Muscle layer of duodenum (tissue), 2 donors: Measurements from ENCODE around the gene CBLN3.
"Not testable (repeated sequence)": the region's sequence is repeated elsewhere in the genome, so short reads cannot be mapped to it uniquely, and the experiment has no call there.

Experiments used
- H3K27ac ChIP-seq: one replicate; pipeline ENCODE4 v1.7.0; 2013; ENCODE audit warnings: mild to moderate bottlenecking, low read length
- H3K27me3 ChIP-seq: one replicate; pipeline ENCODE4 v1.7.0; 2013; ENCODE audit warnings: low read depth, mild to moderate bottlenecking, control low read depth, low read length
- H3K36me3 ChIP-seq, 2 donors: one replicate each; pipeline ENCODE4 v1.7.0; 2013; ENCODE audit warnings: low read length in 2 of 2, control low read depth in 1 of 2, mild to moderate bottlenecking in 1 of 2; ENCODE audit not compliant: insufficient read depth in 2 of 2, control insufficient read depth in 1 of 2
- H3K4me1 ChIP-seq, 2 donors: one replicate each; pipeline ENCODE4 v1.7.0; 2013; ENCODE audit warnings: low read length in 2 of 2, mild to moderate bottlenecking in 2 of 2, control low read depth in 1 of 2, moderate library complexity in 1 of 2; ENCODE audit not compliant: insufficient read depth in 2 of 2, control insufficient read depth in 1 of 2
- H3K4me3 ChIP-seq, 2 donors: one replicate each; pipeline ENCODE4 v1.7.0; 2013; ENCODE audit warnings: low read length in 2 of 2, low read depth in 1 of 2, mild to moderate bottlenecking in 1 of 2
- H3K9me3 ChIP-seq, 2 donors: one replicate each; pipeline ENCODE4 v1.7.0; 2013; ENCODE audit warnings: low read length in 2 of 2, control low read depth in 1 of 2, mild to moderate bottlenecking in 1 of 2; ENCODE audit not compliant: control insufficient read depth in 1 of 2
- donor health status: healthy.

CBLN3 gene

DNA sequence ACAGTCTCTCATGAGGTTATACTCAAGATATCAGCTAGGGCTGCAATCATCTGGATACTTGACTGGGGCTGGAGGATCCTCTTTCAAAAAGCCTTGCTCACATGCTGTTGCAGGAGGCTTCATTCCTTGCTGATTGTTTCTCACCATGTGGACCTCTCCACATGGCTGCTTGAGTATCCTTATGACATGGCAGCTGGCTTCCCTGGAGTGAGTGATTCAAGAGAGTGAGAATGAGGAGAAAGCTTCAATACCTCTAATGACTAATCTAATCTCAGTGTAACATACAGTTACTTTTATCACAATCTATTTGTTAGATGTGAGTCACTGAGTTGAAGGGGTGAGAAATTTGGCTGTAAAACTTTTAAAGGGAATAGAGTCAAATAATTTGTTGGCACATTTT is 27.5 kb upstream of the CBLN3 start:
- Histone ChIP-seq H3K27ac (no peak overlapping the region), H3K4me3 (no peak overlapping the region), H3K36me3 (peaks cover 0 to 4% of the 10 kb centered on the region in 2 donors), H3K4me1 (no peaks in the 10 kb centered on the region), H3K27me3 (no peaks in the 10 kb centered on the region), H3K9me3 (no peaks in the 10 kb centered on the region)

DNA sequence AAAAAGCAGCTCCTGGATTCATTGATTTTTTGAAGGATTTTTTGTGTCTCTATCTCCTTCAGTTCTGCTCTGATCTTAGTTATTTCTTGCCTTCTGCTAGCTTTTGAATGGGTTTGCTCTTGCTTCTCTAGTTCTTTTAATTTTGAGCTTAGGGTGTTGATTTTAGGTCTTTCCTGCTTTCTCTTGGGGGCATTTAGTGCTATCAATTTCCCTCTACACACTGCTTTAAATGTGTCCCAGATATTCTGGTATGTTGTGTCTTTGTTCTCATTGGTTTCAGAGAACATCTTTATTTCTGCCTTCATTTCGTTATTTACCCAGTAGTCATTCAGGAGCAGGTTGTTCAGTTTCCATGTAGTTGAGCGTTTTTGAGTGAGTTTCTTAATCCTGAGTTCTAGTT is 21.4 kb upstream of the CBLN3 start:
- not testable (repeated sequence) for H3K36me3 ChIP-seq

DNA sequence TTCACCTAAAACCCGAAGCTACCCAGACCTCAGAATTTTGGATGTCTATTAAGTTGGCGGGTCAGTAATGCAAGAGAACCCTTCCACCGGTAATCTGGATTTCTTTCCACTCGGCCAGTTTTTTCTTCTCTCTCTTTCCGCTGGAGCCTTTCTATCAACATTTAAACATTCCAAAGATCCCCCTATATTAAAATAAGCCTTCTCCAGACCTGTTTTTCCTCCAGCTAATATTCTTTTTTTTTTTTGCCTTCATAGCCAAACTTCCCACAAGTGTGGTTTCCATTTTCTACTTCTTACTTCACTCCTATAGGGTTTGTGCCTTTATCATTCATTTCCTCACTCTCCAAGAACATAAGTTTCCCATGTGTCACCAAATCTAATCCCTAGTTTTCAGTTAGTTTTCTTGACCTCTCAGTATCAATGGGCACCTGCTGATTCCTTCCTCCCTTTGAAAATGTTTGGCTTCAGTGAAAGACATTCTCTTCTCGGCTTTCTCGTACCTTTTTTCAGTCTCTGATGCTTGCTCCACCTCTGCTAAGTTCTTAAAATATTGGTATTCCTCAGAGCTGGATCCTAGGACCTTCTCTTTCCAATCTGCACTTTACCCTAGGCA is 13.7 kb upstream of the CBLN3 start:
- no peaks in the 10 kb centered on the region for H3K9me3 ChIP-seq
- H3K27me3 ChIP-seq, result no peaks in the 10 kb centered on the region
- H3K36me3 ChIP-seq, result peaks cover 29 to 31% of the 10 kb centered on the region in 2 donors
- H3K4me1 ChIP-seq, result peaks cover 8 to 26% of the 10 kb centered on the region in 2 donors
- H3K27ac ChIP-seq, result peak overlapping the region; percentile 99
- peak overlapping the region; percentile 71 to 88 for H3K4me3 ChIP-seq

More for the DNA sequence above, 21.4 kb upstream of the CBLN3 start:
- H3K27ac ChIP-seq, H3K9me3 ChIP-seq, H3K4me1 ChIP-seq, H3K27me3 ChIP-seq, H3K4me3 ChIP-seq: not testable (repeated sequence)

DNA sequence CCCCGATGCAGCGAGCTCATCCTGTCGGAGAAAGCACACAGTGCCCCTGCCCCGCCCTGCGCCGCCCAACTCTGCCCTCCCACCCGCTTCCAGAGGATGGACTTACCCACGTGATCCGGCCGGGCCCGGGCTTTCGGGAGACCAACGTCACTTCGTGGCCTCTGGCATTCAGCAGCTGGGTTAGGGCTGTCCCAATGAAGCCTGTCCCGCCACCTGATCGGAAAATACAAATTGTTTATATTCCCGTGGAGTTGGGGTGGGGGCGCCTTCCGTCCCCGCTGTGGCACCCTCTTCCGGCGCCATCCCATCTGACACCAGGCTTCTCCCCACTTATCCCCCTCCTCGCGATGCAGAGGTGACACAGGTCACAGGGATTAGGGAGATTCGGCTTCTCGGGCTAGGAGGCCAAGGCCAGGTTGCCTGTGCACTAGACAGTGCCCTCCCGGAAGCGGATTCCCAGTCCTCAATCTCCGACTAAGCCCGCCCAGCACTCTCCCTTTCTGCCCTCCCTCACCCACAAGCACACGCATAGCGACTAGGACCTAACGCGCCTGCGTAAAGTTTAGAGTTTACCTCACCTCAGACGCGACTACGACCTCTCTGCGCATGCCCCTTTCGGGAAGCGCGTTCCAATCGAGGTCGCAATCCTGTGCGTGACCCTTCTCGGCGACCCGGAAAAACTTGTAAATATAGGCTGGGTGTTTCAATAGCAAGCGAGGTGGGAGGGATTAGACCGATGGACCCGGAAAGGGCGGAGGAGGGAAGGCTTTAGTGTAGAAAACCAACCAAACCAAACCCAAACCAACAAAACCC is 13.0 kb upstream of the CBLN3 start, which contains the start of gene SDR39U1:
Gene SDR39U1, minus strand, starts transcription at position 537 of the 813 bp plus-strand sequence. Its CDS starts 7 bp downstream, at position 530.
- no peaks in the 10 kb centered on the region for H3K9me3 ChIP-seq
- peaks cover 32 to 38% of the 10 kb centered on the region in 2 donors for H3K36me3 ChIP-seq
- peaks cover 8 to 33% of the 10 kb centered on the region in 2 donors for H3K4me1 ChIP-seq
- H3K4me3 ChIP-seq, result peak within 1 kb of the TSS; percentile 71 to 88
- no peaks in the 10 kb centered on the region for H3K27me3 ChIP-seq
- peak within 1 kb of the TSS; percentile 99 for H3K27ac ChIP-seq

DNA sequence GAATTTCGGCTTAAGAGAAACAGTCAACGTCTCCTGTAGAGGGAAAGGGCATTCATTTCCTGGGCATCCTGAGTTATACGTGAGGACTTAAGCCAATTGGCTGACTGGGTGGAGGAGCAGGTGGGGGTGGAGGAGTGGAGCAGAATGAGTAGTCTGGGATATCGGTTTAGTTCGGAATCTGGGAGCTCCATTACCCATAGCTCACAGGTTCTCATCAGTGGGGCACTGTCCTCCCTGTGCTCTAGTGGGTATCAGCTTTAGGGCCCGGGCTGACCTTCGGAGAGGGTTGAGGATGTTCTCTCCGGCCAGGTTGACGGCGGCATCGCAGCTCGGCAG is 12.4 kb upstream of the CBLN3 start:
- H3K36me3 ChIP-seq, result peaks cover 33 to 43% of the 10 kb centered on the region in 2 donors
- H3K9me3 ChIP-seq, result no peaks in the 10 kb centered on the region
- H3K4me1 ChIP-seq, result peaks cover 8 to 39% of the 10 kb centered on the region in 2 donors

DNA sequence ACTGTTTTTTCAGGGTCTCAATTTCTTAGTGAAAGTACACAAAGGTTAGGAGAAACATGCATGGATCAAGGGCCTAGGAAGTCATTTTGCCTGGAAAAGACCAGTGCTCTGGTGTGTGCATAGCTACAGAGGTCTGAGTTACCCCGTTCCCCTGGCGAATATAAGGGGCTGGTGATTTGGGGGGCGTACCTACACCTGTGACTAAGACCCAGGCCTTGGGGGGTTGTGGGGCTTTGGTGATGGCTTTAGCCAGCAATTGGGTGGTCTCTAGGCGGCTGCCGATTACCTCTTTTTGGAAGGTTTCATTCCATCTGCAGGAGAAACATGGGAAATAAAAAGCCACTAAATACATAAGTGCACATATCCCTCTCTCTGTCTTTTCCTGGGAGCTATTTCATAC is 12.0 kb upstream of the CBLN3 start:
- H3K9me3 ChIP-seq, result no peaks in the 10 kb centered on the region
- no peaks in the 10 kb centered on the region for H3K27me3 ChIP-seq
- H3K4me3 ChIP-seq, result peak overlapping the region; percentile 71 to 88
- peak overlapping the region; percentile 99 for H3K27ac ChIP-seq
- peaks cover 37 to 47% of the 10 kb centered on the region in 2 donors for H3K36me3 ChIP-seq
- peaks cover 8 to 43% of the 10 kb centered on the region in 2 donors for H3K4me1 ChIP-seq

More for the DNA sequence above, 12.4 kb upstream of the CBLN3 start:
- no peaks in the 10 kb centered on the region for H3K27me3 ChIP-seq
- H3K4me3 ChIP-seq, result peak overlapping the region; percentile 71 to 88
- H3K27ac ChIP-seq, result peak overlapping the region; percentile 99

DNA sequence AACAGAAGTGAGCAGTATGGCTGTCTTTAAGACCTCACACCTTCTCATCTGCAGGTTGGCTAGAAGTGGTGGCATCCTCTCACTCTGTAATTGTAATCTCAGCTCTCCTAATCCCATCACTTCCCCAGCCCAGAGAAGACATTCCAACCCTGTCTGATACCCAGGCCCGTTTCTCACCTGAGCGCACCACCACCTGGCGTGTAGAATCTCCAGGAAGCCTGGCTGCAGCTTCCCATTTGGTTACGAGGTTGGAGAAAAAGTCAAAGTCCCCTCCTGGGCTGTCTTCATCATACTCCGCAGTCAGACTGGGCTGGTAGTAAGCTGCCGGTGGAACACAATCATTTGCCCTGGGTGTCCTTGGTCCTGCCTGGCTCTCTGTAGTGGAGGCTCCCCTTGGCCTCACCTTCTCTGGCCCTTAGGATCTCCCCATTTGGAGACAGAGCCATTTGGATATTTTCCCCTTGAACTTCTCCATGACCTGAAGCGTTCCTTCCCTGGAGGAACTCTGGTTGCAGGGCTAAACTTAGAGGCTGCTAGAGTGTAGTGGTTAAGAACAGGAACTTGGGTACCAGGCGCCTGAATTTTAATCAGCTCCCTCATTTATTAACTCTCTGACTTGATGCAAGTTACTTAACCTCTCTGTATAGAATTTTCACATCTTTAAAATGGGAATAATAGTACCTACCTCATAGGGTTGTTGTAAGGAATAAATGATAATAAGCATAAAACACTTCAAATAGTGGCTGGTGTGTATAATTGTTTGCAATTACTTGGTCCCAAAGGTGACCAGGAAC is 11.3 kb upstream of the CBLN3 start:
- Histone ChIP-seq H3K36me3 (peaks cover 44 to 54% of the 10 kb centered on the region in 2 donors), H3K27ac (peak overlapping the region; percentile 99), H3K4me1 (peaks cover 8 to 50% of the 10 kb centered on the region in 2 donors)

DNA sequence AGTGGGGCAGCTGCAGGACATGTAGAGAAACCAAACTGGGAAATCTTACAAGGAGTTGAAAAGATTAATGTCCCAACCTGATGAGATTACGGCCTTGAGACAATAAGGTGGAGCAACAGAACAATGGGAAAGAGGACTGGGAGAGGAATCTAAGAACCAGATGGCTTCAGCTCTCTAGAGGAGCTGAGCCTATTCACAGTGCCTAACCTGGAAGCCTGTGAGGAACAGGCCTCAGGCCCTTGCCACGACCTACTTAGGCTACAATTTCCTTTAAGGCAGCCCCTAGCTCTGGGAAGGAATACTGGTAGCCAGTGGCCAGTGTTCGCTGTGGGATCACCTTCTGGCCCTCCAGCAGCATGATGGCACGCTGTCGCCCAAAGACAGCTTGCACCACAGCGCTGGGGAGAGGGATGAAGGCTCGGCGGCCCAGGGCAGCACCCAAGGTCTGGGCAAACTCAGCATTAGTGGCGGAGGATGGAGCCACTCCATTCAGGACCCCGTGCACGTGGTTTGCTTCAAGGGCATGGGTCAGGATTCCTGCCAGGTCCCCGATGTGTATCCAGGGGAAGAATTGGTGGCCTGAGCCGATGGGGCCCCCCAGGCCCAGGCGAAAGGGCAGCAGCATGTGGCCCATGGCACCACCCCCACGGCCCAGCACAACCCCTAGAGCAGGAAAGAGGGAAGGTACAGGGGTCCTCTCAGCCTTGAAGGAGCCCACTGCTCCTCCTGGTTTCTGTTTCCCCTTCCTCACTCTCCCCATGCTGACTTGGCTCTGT is 10.6 kb upstream of the CBLN3 start:
- Histone ChIP-seq H3K4me1 (peaks cover 8 to 50% of the 10 kb centered on the region in 2 donors), H3K9me3 (no peaks in the 10 kb centered on the region), H3K27ac (no peak overlapping the region), H3K4me3 (no peak overlapping the region), H3K27me3 (no peaks in the 10 kb centered on the region), H3K36me3 (peaks cover 49 to 55% of the 10 kb centered on the region in 2 donors)

More for the DNA sequence above, 11.3 kb upstream of the CBLN3 start:
- Histone ChIP-seq H3K4me3 (no peak overlapping the region), H3K27me3 (no peaks in the 10 kb centered on the region), H3K9me3 (no peaks in the 10 kb centered on the region)

DNA sequence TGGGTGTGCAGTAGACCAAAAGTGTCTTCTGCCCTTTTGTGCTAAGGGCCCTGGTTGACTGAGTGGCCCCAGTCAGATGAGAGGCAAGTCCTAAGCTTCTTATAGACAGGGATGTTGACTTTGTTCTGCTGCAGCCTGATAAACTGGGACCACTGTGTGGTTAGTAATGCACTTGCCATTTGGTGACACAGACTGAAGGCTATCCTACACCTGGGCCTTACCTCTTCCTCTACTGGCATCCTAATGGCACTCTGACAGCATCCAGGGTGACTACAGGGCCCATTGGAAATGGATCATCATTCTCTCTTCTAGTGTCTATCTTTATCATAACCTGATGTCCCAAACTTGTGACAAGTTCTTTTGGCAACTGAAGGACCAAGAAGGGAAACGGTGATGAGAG is 9.8 kb upstream of the CBLN3 start:
- H3K27me3 ChIP-seq, result no peaks in the 10 kb centered on the region
- H3K4me3 ChIP-seq, result no peak overlapping the region
- peaks cover 49 to 61% of the 10 kb centered on the region in 2 donors for H3K36me3 ChIP-seq
- H3K4me1 ChIP-seq, result peaks cover 8 to 50% of the 10 kb centered on the region in 2 donors
- no peaks in the 10 kb centered on the region for H3K9me3 ChIP-seq
- H3K27ac ChIP-seq, result no peak overlapping the region

DNA sequence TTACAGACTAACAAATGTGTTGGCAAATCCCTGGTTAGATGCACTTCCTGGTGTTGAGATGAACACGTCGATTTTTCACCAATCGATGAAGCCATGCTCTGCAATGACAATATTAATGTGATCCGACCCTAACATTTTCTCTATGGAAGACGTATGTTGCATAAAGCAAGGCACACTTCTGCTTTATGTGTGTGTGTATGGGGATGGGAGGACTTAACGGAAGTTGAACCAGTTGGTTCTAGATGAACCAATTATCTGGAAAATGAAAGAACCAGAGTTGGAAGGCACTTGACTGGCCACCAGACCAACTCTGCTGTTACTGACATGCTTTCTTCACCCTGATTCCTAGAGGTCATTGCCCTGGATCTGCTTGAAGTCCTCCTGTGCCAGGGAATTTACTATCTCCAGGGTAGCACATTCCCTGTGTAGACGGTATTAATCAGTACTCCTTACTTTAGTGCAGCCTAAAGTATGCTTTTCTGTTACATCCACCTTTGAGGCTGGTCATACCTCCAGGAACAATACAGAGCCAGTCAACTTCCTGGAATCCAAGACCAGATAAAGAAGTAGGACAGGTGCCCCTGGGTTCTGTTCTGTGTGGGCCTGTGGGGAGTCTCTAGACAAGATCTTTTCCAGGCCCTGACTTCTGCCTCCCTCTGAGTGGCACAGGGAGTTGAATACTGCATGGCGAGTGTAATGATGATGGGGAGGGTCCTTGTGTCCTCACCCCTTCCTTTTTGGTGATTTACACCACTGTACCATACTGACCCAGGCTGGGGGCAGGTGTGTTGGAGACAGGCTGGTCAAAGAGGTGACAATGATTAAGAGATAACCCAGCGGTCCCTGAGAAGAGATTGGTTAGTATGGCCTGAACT is 9.0 kb upstream of the CBLN3 start:
- no peak overlapping the region for H3K4me3 ChIP-seq
- no peaks in the 10 kb centered on the region for H3K27me3 ChIP-seq
- H3K36me3 ChIP-seq, result peaks cover 54 to 68% of the 10 kb centered on the region in 2 donors
- H3K9me3 ChIP-seq, result no peaks in the 10 kb centered on the region
- H3K4me1 ChIP-seq, result peaks cover 8 to 48% of the 10 kb centered on the region in 2 donors
- no peak overlapping the region for H3K27ac ChIP-seq
